Effector CD8-positive, alpha-beta T cell (primary cell): ENCODE results near the gene NRG2.

Experiments used
- DNase-seq: peaks from one replicate; lab custom pipeline; 2025; lab: John Stamatoyannopoulos, UW

Gene NRG2

GRCh38 chr5:139838381-139839197 is 204.5 kb downstream of the NRG2 start:
- DNase-seq, result no peak

- DNase-seq, result no peak
Observed at GRCh38 chr5:139837711-139838380, 205.3 kb downstream of the NRG2 start.

DNA sequence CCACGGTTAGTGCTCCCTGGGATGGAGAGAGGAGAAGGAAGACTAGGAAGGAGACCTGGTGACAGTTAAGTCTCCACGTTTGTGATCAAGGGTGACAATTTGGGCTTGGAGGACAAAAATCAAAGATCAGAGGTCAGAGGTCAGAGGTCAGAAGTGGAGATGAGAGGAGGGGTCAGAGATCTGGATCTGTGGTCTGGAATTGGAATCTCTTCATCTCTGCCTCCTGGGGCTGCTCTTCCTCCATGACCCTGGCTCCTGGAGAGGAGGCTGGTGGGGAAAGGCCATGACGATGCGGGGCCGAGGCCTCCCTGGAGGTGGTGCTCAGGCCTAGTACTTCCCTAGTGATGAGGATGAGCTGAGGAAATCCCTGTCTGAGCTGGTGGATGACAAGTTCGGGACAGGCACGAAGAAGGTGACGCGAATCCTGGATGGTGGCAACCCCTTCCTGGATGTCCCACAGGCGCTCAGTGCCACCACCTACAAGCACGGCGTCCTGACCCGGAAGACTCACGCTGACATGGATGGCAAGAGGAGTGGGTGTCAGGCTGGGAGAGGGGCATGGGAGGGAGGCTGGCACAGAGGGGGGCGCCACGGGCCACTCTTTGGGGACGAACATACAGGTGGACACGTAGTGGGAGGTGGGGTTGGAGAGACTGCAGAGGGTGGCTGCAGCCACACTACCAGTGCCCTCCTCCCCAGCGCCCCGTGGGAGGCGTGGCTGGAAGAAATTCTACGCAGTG is 206.5 kb downstream of the NRG2 start:
- DNase-seq, result no peak

DNA sequence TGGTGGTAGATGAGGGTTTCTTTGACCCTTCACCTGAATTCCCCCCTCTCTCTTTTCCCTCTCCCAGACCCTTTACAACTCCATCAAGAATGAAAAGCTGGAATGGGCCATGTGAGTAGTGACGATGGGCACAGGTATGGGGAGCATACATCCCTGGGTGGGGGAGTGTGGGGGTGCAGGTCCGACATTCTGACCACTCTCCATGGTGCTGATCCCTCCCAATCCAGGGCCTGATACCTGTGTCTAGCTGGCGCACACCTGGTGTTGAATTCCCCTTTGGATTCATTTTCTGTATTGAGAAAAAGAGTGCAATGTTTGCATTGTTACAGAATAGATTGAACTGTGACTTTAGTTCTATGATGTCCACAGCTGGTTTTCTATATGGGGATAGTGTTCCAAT is 207.4 kb downstream of the NRG2 start:
- no peak for DNase-seq

GRCh38 chr5:139833525-139833924 is 209.6 kb downstream of the NRG2 start:
- DNase-seq, result no peak

- DNase-seq, result no peak
Observed at GRCh38 chr5:139831624-139832023, 211.5 kb downstream of the NRG2 start.

GRCh38 chr5:139829471-139829870 is 213.6 kb downstream of the NRG2 start:
- DNase-seq, result no peak

DNA sequence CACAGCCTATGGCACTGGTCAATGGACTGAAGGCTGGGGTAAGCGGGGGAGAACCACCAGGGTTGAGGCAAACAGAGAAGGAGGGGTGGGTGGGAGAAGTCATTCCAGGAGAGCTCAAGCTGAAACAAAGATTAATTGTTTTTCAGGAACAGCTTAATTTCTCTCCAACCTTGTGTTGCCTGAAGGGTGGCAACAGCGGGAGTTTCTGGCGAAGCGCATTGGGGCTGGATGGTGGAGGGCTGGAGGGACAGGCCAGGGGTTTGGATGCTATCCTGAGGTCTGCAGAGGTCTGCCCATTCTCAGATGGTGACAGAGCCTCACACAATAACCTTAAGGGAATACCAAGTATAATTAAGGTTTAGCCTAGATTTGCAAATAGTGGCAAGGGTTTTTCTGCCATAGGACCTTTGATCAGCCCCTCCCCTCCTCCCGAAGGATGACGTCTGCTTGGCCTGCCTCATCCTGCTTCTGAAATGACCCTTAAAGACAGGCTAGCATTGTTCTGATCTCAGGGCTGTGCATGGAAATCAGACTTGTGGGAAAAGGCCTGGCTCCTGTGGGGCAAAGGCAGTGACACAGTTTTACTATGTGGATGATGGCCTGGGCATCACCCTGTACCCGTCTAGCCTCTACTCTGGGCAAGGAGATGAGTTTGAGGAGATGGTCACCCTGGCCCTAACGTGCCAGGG is 214.7 kb downstream of the NRG2 start:
- DNase-seq, result no peak

GRCh38 chr5:139825690-139826089 is 217.4 kb downstream of the NRG2 start:
- no peak for DNase-seq

- DNase-seq, result no peak
Observed at GRCh38 chr5:139823757-139824355, 219.2 kb downstream of the NRG2 start.

- DNase-seq, result no peak
Observed at GRCh38 chr5:139822553-139823425, 220.3 kb downstream of the NRG2 start.

DNA sequence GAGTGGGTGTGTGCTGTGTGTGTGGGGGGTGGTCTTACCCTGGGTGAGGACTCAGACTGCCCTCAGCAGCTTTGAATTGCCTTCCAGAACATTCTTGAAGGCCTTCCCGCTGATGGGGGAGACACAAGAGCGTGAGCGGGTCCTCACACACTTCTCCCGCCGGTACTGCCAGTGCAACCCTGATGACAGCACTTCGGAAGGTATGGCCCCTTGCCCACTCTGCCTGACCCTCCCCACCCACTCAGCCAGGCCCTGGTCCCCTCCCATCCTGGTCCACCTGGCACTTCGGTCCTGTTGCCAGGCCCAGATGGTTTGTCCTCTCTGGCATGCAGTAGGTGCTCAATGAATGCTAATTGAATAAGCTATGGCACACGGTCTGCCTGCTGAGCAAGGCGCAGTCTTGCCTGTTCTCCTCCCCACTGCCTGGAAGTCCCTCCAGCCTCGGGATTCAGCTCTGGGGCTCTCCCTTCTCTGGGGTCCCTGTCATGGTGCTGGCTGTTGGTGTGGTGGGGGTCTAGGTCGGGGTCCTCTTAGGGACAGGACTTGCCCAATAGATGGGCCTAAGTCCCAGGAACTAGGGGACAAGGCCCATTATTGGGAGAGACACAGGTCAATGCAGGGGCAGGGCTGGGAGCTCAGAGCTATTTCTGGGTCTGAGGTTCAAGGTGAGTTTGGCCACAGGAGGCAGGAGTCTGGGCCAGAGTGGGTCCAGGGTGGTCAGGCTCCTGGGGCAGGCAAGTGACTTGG is 221.1 kb downstream of the NRG2 start:
- DNase-seq, result no peak

DNA sequence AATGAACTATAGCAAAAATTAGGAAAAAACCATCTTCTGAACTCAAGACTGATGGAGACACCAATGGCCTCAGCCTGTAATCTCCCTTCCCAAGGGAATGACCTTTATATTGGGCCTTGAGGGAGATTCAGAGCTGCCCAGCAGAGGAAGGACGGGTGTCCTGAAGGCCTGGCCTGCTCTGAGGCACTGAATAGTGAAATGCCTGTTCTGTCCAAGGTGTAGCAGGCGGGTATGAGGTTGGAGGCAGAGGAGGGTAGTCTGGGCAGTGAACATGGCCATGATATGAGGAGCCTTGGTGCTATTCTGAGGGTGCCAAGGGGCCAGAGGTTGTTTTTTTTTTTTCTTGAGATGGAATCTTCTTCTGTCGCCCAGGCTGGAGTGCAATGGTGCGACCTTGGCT is 222.5 kb downstream of the NRG2 start:
- DNase-seq, result no peak

DNA sequence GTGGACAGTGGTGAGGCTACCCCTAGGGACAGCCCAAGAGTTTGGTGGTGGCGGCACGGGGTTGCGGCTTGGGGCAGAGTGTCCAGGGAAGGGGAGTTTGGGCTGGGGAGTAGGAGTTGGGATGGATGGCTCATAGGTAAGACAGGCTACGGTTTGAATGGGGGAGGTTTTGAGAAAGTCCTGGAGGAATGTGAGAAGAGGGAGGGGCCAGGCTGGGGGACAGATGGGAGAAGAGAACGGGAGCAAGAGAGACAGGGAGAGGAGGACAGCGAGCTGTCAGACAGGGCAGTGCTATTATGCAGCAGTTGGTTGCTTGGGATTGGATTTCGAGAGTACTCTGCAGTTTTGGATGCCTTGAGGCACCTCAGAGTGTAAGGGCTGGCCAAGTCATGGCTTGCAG is 223.0 kb downstream of the NRG2 start:
- no peak for DNase-seq

- DNase-seq, result no peak
Observed at GRCh38 chr5:139817970-139818369, 225.1 kb downstream of the NRG2 start.

DNA sequence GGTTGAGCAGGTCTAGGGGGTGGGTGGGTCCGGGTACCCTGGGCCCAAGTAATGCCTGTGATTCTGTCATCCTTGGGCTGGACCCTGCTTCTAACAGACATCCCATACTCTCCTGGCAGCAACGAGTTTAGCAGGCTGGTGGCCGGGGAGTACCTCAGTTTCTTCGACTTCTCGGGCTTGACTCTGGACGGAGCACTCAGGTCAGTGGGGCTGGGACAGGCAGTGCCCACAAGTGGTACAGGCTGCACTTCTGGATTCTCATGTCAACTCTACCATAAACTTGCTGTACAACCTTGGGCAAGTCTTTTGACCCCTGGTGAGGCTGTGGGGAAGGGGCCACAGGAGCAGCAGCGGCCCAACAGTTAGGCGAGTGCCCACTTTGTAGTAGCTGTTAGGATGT is 225.7 kb downstream of the NRG2 start:
- no peak for DNase-seq

DNA sequence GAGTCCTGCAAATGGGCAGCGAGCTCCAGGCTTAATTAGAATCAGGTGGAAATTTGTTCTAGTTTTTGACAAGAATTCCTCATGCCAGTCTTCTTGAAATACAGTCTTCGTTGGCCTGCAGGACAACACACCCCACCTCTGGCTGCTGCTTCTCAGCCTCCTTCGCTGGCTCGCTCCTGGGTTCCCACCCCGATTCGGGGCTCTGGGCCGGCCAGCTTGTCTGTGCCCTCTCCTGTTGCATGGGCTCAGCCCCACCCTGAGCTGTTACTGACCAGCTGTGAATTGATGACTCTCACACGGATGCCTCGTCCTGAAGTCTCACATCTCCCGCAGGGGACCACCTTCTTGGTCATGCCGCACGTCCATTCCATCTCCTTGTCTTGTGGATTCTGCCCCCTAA is 226.5 kb downstream of the NRG2 start:
- no peak for DNase-seq

GRCh38 chr5:139814704-139815280 is 228.3 kb downstream of the NRG2 start:
- no peak for DNase-seq

GRCh38 chr5:139814191-139814601 is 228.9 kb downstream of the NRG2 start:
- DNase-seq, result no peak
